ENCODE measurements around the gene HSPB1.

GRCh38 chr7:76343931-76344321 is 41.5 kb downstream of the HSPB1 start:
- TF ChIP-seq CTCF (IDR thresholded peaks at IDR 0.05; ENCODE audit: low read depth, low read length) (no peak), EZH2phosphoT487 (IDR thresholded peaks at IDR 0.05; ENCODE audit: low read depth) (no peak)
